GM21360 (cell line): ENCODE data around the gene SRP14.
A peak's percentile ranks its signal among the peaks of the same experiment; 100 is the strongest.
"Not testable (repeated sequence)": the region's sequence is repeated elsewhere in the genome, so short reads cannot be mapped to it uniquely, and the experiment has no call there.

Experiments
- ATAC-seq: cut with Tn5 transposase; IDR thresholded peaks from one replicate; pipeline ENCODE4 v1.9.1; 2021; ENCODE audit warnings: mild to moderate bottlenecking, moderate library complexity; ENCODE audit not compliant: unreplicated experiment

The SRP14 gene

GRCh38 chr15:40051616-40052415, 12.8 kb upstream of the SRP14 start:
- ATAC-seq = no peak

- no peak for ATAC-seq
These were observed 11.9 kb upstream of the SRP14 start for GRCh38 chr15:40050788-40051470.

- ATAC-seq = no peak
These were observed 10.0 kb upstream of the SRP14 start for GRCh38 chr15:40048926-40049475.

GRCh38 chr15:40048211-40048792, 9.3 kb upstream of the SRP14 start:
- ATAC-seq = no peak

GRCh38 chr15:40047415-40048210, 8.6 kb upstream of the SRP14 start:
- ATAC-seq = peak; percentile 57

GRCh38 chr15:40046721-40047414, 7.9 kb upstream of the SRP14 start:
- no peak for ATAC-seq

- ATAC-seq = no peak
These were observed 6.7 kb upstream of the SRP14 start for GRCh38 chr15:40045572-40046217.

GRCh38 chr15:40044717-40045571, 6.0 kb upstream of the SRP14 start:
- ATAC-seq = peak; percentile 65

GRCh38 chr15:40043927-40044716, 5.1 kb upstream of the SRP14 start:
- no peak for ATAC-seq

- no peak for ATAC-seq
These were observed 3.9 kb upstream of the SRP14 start for GRCh38 chr15:40042791-40043320.

- no peak for ATAC-seq
These were observed 1.8 kb upstream of the SRP14 start for GRCh38 chr15:40040770-40041169.

- no peak for ATAC-seq
These were observed 1.3 kb upstream of the SRP14 start for GRCh38 chr15:40040293-40040635.

- ATAC-seq = no peak
These were observed 725 bp downstream of the SRP14 start for GRCh38 chr15:40038275-40038637.

GRCh38 chr15:40037721-40038120, 1.3 kb downstream of the SRP14 start:
- no peak for ATAC-seq

- ATAC-seq = not testable (repeated sequence)
These were observed 3.8 kb downstream of the SRP14 start for GRCh38 chr15:40035182-40035581.

GRCh38 chr15:40034186-40034946, 4.6 kb downstream of the SRP14 start:
- no peak for ATAC-seq

GRCh38 chr15:40032125-40032839, 6.7 kb downstream of the SRP14 start:
- ATAC-seq = no peak
